Liver (tissue), 3 donors: Measurements from ENCODE around the gene SHMT2.

Experiments
- ATF3 ChIP-seq: IDR thresholded peaks from 2 replicates; pipeline ENCODE4 v1.6.1; 2016; ENCODE audit warnings: antibody characterized with exemption
- CTCF ChIP-seq: fragments of 150-350 bp; IDR thresholded peaks from 2 replicates; pipeline ENCODE4 v1.5.1; 2017; ENCODE audit warnings: improper control_type of control experiment, low read depth, low read length; ENCODE audit not compliant: missing input control
- RAD21 ChIP-seq, 2 donors: IDR thresholded peaks; 2 replicates each; pipeline ENCODE4 v1.6.1; 2016; ENCODE audit warnings: antibody characterized with exemption in 2 of 2, mild to moderate bottlenecking in 2 of 2
- YY1 ChIP-seq: IDR thresholded peaks from 2 replicates; pipeline ENCODE4 v1.6.1; 2016; ENCODE audit warnings: antibody characterized with exemption, mild to moderate bottlenecking
- donor health status: healthy.
- donor health status: healthy.

GRCh38 chr12:57261428-57261865 lies 31.9 kb downstream of the SHMT2 start:
- TF ChIP-seq CTCF, result no peak
- no peak for TF ChIP-seq RAD21 (IDR thresholded peaks at IDR 0.05)
- no peak for TF ChIP-seq ATF3
- TF ChIP-seq YY1, result no peak
